HepG2 (cell line): ENCODE measurements around the gene TAF1B. TPM values are rescaled to one million over a fixed set of nuclear protein-coding genes. Genes with fewer than 3 reads are reported as not detected.

Experiments
- CREB1 ChIP-seq, 2 experiments: fragments of 450-650 bp in 1 of 2; IDR thresholded peaks; 2 replicates each; pipeline ENCODE4 v1.6.1; 2016 to 2017; ENCODE audit warnings: control low read depth in 1 of 2, mild to moderate bottlenecking in 1 of 2, missing compliant biosample characterization in 1 of 2, missing genetic modification characterization in 1 of 2
- FOXP1 ChIP-seq, 2 experiments: fragments of 450-650 bp in 1 of 2; IDR thresholded peaks; 2 replicates each; pipeline ENCODE4 v1.6.1; 2017 to 2018; ENCODE audit warnings: antibody characterized with exemption in 1 of 2
- IKZF4 ChIP-seq: sonication (generic); formaldehyde crosslinking; IDR thresholded peaks from 2 replicates; pipeline ENCODE4 v1.5.1; 2020; ENCODE audit warnings: borderline replicate concordance, mild to moderate bottlenecking, low read depth, missing genetic modification reagents; ENCODE audit errors: not compliant biosample characterization
- MTA1 ChIP-seq: sonication (generic); formaldehyde crosslinking; IDR thresholded peaks from 2 replicates; pipeline ENCODE4 v1.4.0; 2020; ENCODE audit warnings: missing genetic modification reagents, mild to moderate bottlenecking, borderline replicate concordance
- MTF1 ChIP-seq: sonication (generic); formaldehyde crosslinking; IDR thresholded peaks from 2 replicates; pipeline ENCODE4 v1.5.0; 2020; ENCODE audit warnings: missing genetic modification reagents
- NFE2L2 ChIP-seq: fragments of 150-350 bp; IDR thresholded peaks from 2 replicates; pipeline ENCODE4 v1.6.1; 2014; ENCODE audit warnings: low read length
- POGZ ChIP-seq: sonication (generic); formaldehyde crosslinking; IDR thresholded peaks from 2 replicates; pipeline ENCODE4 v1.4.0; 2020; ENCODE audit warnings: mild to moderate bottlenecking, missing genetic modification reagents
- PRMT3 ChIP-seq: sonication (generic); formaldehyde crosslinking; IDR thresholded peaks from 2 replicates; pipeline ENCODE4 v1.8.1; 2022; ENCODE audit warnings: low read depth, mild to moderate bottlenecking, moderate library complexity, missing genetic modification reagents, borderline replicate concordance
- SALL1 ChIP-seq: sonication (generic); formaldehyde crosslinking; IDR thresholded peaks from 2 replicates; pipeline ENCODE4 v1.8.0; 2022; ENCODE audit warnings: mild to moderate bottlenecking, missing genetic modification reagents
- TP53 ChIP-seq: sonication (generic); formaldehyde crosslinking; conservative IDR thresholded peaks from 2 replicates; pipeline ENCODE4 v1.4.0; 2020; ENCODE audit warnings: missing genetic modification reagents
- ZBTB20 ChIP-seq: sonication (generic); formaldehyde crosslinking; IDR thresholded peaks from 2 replicates; pipeline ENCODE4 v1.8.1; 2023; ENCODE audit warnings: missing genetic modification reagents, low read depth, mild to moderate bottlenecking, borderline replicate concordance
- ZFP1 ChIP-seq: IDR thresholded peaks from 2 replicates; pipeline ENCODE4 v1.6.1; 2016
- ZNF18 ChIP-seq: sonication (generic); formaldehyde crosslinking; IDR thresholded peaks from 2 replicates; pipeline ENCODE4 v1.8.0; 2022; ENCODE audit warnings: mild to moderate bottlenecking, missing genetic modification reagents; ENCODE audit not compliant: insufficient replicate concordance
- ZNF275 ChIP-seq: sonication (generic); formaldehyde crosslinking; IDR thresholded peaks from 2 replicates; pipeline ENCODE4 v1.8.0; 2022; ENCODE audit warnings: missing genetic modification reagents, mild to moderate bottlenecking, inconsistent platforms, borderline replicate concordance
- ZNF280D ChIP-seq: sonication (generic); formaldehyde crosslinking; IDR thresholded peaks from 2 replicates; pipeline ENCODE4 v1.5.1; 2020; ENCODE audit warnings: mild to moderate bottlenecking, missing genetic modification reagents
- ZNF598 ChIP-seq: sonication (generic); formaldehyde crosslinking; IDR thresholded peaks from 2 replicates; pipeline ENCODE4 v1.5.1; 2020; ENCODE audit warnings: mild to moderate bottlenecking, missing genetic modification reagents, borderline replicate concordance
- ZNF691 ChIP-seq: sonication (generic); formaldehyde crosslinking; IDR thresholded peaks from 2 replicates; pipeline ENCODE4 v1.4.0; 2020; ENCODE audit warnings: missing genetic modification reagents, low read depth, mild to moderate bottlenecking, borderline replicate concordance
- ZSCAN20 ChIP-seq: sonication (generic); formaldehyde crosslinking; IDR thresholded peaks from 2 replicates; pipeline ENCODE4 v1.4.0; 2020; ENCODE audit warnings: missing genetic modification reagents, mild to moderate bottlenecking, borderline replicate concordance
- polyA plus RNA-seq, 8 experiments: library from polyadenylated mRNA; depleted of rRNA in 3 of 8; stranded (reverse) in 7 of 8; unstranded in 1 of 8; fragments of >200 nt; fragmentation: Illumina TruSeq in 4 of 8; extraction: Trizol in 4 of 8; gene quantifications; 2 replicates each; pipeline versions ENCODE4 v1.2.1 to v1.2.3, GENCODE V29; 2011 to 2016; ENCODE audit warnings: low read depth in 4 of 8, missing spikeins in 1 of 8, mixed read lengths in 1 of 8; ENCODE audit not compliant: insufficient read depth in 1 of 8
- total RNA-seq, 5 experiments: library from RNA; depleted of rRNA; stranded (reverse); fragments of >200 nt; fragmentation: Illumina TruSeq; extraction: Trizol; gene quantifications; 2 replicates each; pipeline ENCODE4 v1.2.3, GENCODE V29; 2016; ENCODE audit warnings: low read depth in 1 of 5
- TF ChIP-seq, protein P1 (sequence below): IDR thresholded peaks from 2 replicates; pipeline ENCODE4 v1.6.1; 2016; ENCODE audit warnings: low read depth, borderline replicate concordance
- TF ChIP-seq, protein P2 (sequence below): sonication (generic); formaldehyde crosslinking; IDR thresholded peaks from 2 replicates; pipeline ENCODE4 v1.5.1; 2020; ENCODE audit warnings: mild to moderate bottlenecking, missing genetic modification reagents, moderate library complexity

TAF1B gene
- total and polyA plus RNA-seq, 2 of the 13 experiments (the other 11 are each of a cell fraction or from before 2014, with no cell fraction given) = 13.3 to 27.7 TPM

GRCh38 chr2:9799011-9799596, 44.2 kb upstream of the TAF1B start (continued):
- TF ChIP-seq MTA1 (CRISPR knock-in tag) = peak; percentile 18; the same call in 1 of the 2 replicates
- TF ChIP-seq, protein P1, sequence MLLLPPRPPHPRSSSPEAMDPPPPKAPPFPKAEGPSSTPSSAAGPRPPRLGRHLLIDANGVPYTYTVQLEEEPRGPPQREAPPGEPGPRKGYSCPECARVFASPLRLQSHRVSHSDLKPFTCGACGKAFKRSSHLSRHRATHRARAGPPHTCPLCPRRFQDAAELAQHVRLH (CRISPR knock-in tag) = no peak
- no peak for TF ChIP-seq ZNF691 (CRISPR knock-in tag)
- peak; percentile 29; the same call in 1 of the 2 replicates for TF ChIP-seq ZNF598 (CRISPR knock-in tag)
- no peak for TF ChIP-seq ZNF275 (CRISPR knock-in tag)
- no peak for TF ChIP-seq POGZ
- TF ChIP-seq ZFP1 (CRISPR knock-in tag) = no peak
- TF ChIP-seq NFE2L2 = no peak
- no peak for TF ChIP-seq ZSCAN20
- TF ChIP-seq MTF1 = no peak
- peak; percentile 30 for TF ChIP-seq ZNF18
- TF ChIP-seq CREB1 (IDR thresholded peaks at IDR 0.05) = no peak
- no peak for TF ChIP-seq CREB1 (CRISPR knock-in tag; IDR thresholded peaks at IDR 0.05)
- 0 out of 2 replicates have a peak, but pooled peaks have one; percentile 1 for TF ChIP-seq ZBTB20 (CRISPR knock-in tag)
- TF ChIP-seq SALL1 = peak; percentile 32; the same call in 1 of the 2 replicates
- TF ChIP-seq, protein P2, sequence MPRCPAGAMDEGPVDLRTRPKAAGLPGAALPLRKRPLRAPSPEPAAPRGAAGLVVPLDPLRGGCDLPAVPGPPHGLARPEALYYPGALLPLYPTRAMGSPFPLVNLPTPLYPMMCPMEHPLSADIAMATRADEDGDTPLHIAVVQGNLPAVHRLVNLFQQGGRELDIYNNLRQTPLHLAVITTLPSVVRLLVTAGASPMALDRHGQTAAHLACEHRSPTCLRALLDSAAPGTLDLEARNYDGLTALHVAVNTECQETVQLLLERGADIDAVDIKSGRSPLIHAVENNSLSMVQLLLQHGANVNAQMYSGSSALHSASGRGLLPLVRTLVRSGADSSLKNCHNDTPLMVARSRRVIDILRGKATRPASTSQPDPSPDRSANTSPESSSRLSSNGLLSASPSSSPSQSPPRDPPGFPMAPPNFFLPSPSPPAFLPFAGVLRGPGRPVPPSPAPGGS (CRISPR knock-in tag) = 0 out of 2 replicates have a peak, but pooled peaks have one; percentile 51
- TF ChIP-seq TP53 = no peak
- TF ChIP-seq ZNF280D (CRISPR knock-in tag) = no peak
- TF ChIP-seq IKZF4 = peak; percentile 9
- no peak for TF ChIP-seq FOXP1 (IDR thresholded peaks at IDR 0.05)
- 0 out of 2 replicates have a peak, but pooled peaks have one; percentile 12 for TF ChIP-seq FOXP1 (CRISPR knock-in tag; IDR thresholded peaks at IDR 0.05)
- TF ChIP-seq PRMT3 = no peak
